Central memory CD8-positive, alpha-beta T cell (primary cell): Measurements from ENCODE around the gene CCT5.
A peak's percentile ranks its signal among the peaks of the same experiment; 100 is the strongest.

Experiments
- ATAC-seq: fragments of 150-1000 bp; cut with Tn5 transposase; replicated peaks from 2 replicates; pipeline ENCODE4 v1.10.0; 2022; ENCODE audit warnings: mild to moderate bottlenecking, moderate FRiP score, moderate number of reproducible peaks; ENCODE audit not compliant: poor library complexity, severe bottlenecking; ENCODE audit errors: extremely low read depth
- DNase-seq, 2 donors: peaks; one replicate each; pipeline ENCODE4 v3.0.0; 2021; ENCODE audit warnings: low spot score in 2 of 2
- H3K27ac Mint-ChIP-seq: one replicate; pipeline ENCODE4 v1.8.0; 2022; ENCODE audit warnings: low read depth, mild to moderate bottlenecking, moderate library complexity, mixed read lengths
- H3K27me3 Mint-ChIP-seq: one replicate; pipeline ENCODE4 v1.8.0; 2022; ENCODE audit warnings: mixed read lengths
- H3K36me3 Mint-ChIP-seq: one replicate; pipeline ENCODE4 v1.8.0; 2022; ENCODE audit warnings: mild to moderate bottlenecking, moderate library complexity, mixed read lengths; ENCODE audit not compliant: insufficient read depth
- H3K4me1 Mint-ChIP-seq: one replicate; pipeline ENCODE4 v1.8.0; 2022; ENCODE audit warnings: mixed read lengths
- H3K4me3 Mint-ChIP-seq: one replicate; pipeline ENCODE4 v1.8.0; 2022; ENCODE audit warnings: mild to moderate bottlenecking, moderate library complexity, mixed read lengths
- H3K9me3 Mint-ChIP-seq: one replicate; pipeline ENCODE4 v1.8.0; 2022; ENCODE audit warnings: mixed read lengths

Gene CCT5

DNA sequence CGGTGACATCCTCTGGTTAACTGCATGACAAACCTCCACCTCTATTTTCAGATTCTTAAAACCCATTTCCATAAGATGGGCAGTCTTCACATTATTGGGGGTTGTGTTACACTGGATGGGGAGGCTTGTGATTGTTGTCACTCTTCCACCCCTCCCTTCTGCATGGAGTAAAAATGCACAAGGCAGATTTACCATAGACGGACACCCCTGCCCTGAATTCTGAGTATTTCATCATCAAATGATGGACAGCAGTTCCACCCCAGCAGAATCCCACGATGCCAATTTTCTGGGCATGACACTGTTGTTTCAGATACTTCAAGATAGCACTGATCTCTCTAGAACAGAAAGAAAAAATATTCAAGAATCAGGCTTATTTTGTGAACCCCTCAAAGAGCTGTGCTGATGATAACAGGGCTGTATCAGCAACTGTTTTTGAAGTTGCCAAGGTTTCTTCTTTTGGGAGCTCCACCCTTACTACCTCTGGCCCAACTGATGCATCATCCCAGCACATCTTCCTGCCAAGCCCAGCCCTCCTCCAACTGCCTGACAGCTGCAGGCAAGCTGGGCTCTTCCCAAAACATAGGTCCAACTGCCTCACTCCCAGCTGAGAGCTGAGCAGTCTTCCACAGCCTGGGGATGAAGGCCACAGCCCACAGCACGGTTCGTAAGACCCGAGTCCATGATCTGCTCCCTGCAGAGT lies 36.2 kb downstream of the CCT5 start:
- H3K27me3 Mint-ChIP-seq, result no peaks in the 10 kb centered on the region
- no peaks in the 10 kb centered on the region for H3K36me3 Mint-ChIP-seq
- DNase-seq (no peak), ATAC-seq (no peak)
- no peaks in the 10 kb centered on the region for H3K9me3 Mint-ChIP-seq
- no peaks in the 10 kb centered on the region for H3K4me1 Mint-ChIP-seq
- no peak overlapping the region for H3K27ac Mint-ChIP-seq
- H3K4me3 Mint-ChIP-seq, result no peak overlapping the region

DNA sequence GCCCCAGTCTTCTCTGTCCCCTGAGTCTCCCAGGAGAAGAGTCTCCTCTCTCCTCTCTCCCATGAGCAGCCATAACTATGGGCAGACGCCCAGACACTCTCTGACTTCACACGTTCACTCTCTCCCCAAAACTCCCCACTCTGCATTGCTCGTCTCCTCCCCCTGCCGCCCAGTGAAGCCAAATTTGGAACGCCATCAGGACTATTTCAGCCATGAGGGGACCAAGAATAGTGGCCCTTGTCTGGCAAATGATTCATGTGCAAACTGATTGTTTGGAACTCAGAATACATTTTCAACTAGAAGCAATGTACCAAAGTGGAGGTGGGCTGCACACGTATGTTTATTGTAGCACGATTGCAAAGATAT lies 36.8 kb downstream of the CCT5 start:
- no peak for DNase-seq
- H3K4me1 Mint-ChIP-seq, result no peaks in the 10 kb centered on the region
- ATAC-seq, result no peak
- H3K36me3 Mint-ChIP-seq, result no peaks in the 10 kb centered on the region
- no peaks in the 10 kb centered on the region for H3K27me3 Mint-ChIP-seq
- H3K27ac Mint-ChIP-seq, result no peak overlapping the region
- no peak overlapping the region for H3K4me3 Mint-ChIP-seq
- no peaks in the 10 kb centered on the region for H3K9me3 Mint-ChIP-seq

DNA sequence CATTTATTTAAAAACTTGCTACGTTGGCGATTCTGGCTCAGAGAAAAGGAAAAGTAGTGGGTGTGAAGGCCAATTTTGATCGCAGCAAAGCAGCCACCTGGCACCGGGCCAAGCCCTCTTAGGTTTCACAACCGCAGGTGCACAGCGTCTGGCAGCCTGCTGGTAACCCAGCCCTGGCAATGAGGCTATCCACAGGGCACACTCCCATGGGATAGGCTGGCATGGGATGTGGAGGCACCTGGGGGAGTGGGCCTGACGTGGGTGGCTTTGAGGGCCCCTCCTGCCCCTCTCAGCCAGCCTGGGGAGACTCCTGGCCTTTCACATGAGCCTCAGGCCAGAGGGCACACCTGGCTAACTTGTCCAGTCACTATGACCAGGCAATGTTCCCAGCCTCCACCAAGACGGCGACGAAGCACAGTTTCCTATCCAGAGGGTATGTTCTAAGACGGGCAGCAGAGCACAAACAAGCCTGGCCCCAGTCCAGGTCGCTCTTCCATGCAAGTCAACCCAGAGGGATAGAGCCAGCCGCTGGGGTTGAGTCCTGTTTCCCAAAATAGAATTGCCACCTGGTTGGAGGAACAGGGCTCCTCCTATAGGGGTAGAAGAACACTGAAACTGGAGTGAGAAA lies 38.6 kb downstream of the CCT5 start:
- peak; percentile 10 for ATAC-seq
- Mint-ChIP-seq H3K27ac (no peak overlapping the region), H3K36me3 (no peaks in the 10 kb centered on the region), H3K4me3 (no peak overlapping the region), H3K9me3 (no peaks in the 10 kb centered on the region), H3K4me1 (no peaks in the 10 kb centered on the region), H3K27me3 (peaks cover 8% of the 10 kb centered on the region)
- no peak for DNase-seq

DNA sequence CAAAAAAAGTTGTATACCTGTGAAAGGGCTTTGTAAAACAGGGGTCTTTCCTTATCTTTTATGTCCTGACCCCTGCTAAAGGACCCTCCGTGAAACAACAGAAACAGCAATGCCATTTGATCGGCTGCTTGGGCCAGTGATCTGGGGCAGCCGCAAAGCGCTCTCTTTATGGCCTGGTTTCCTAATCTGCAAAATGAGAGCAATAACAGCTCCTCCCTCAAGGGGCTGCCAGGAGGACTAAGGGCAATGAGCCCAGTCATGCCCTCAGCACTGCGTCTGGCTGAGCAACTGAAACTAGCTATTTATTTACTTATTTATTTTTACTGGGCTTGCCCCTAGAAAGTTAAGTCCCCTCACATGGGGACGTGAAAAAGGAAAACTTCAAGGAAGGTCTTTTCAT lies 39.3 kb downstream of the CCT5 start:
- no peaks in the 10 kb centered on the region for H3K9me3 Mint-ChIP-seq
- H3K27me3 Mint-ChIP-seq, result peaks cover 13% of the 10 kb centered on the region
- H3K4me1 Mint-ChIP-seq, result no peaks in the 10 kb centered on the region
- no peak overlapping the region for H3K27ac Mint-ChIP-seq
- ATAC-seq (no peak), DNase-seq (no peak)
- H3K36me3 Mint-ChIP-seq, result no peaks in the 10 kb centered on the region
- H3K4me3 Mint-ChIP-seq, result no peak overlapping the region

DNA sequence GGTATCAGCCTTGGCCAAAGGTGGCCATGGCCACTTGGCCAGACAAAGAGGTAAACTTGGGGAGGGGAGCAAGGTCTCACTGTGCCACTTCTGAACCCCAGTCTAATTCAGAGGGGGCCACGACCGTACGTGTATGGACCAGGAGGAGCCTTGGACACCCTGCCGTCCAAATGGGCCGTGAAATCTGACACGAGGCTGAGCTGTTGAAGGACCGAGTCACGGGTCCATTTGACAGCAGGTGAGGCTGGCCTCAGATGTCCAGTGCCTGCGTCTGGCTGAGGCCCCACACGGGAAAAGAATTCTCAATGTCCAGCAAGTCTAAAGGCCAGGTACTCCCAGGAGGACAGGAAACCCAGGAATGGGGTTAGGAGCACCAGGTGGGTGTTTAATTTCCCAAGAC lies 39.9 kb downstream of the CCT5 start:
- no peak for ATAC-seq
- no peak overlapping the region for H3K4me3 Mint-ChIP-seq
- H3K4me1 Mint-ChIP-seq, result no peaks in the 10 kb centered on the region
- no peak overlapping the region for H3K27ac Mint-ChIP-seq
- no peak for DNase-seq
- H3K36me3 Mint-ChIP-seq, result no peaks in the 10 kb centered on the region
- H3K9me3 Mint-ChIP-seq, result no peaks in the 10 kb centered on the region
- peaks cover 13% of the 10 kb centered on the region for H3K27me3 Mint-ChIP-seq

DNA sequence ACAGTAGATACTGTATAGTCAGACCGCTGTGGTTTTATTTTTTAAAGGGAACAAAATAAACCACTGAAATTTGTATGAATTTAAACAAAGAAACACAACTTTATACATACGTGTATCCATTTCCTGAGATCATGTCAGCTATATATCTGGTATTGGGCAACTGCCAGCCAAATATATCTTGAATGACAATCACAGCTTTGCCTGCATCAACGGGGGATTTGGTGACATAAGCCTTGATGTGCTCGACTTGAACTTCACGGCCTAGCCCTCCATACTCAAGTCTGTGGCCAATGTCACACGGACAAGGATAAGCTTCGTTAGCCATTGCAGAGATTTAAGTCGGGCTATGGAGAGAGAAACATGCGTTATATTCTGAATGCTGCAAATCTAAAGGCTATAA lies 40.4 kb downstream of the CCT5 start:
- Mint-ChIP-seq H3K36me3 (no peaks in the 10 kb centered on the region), H3K27ac (no peak overlapping the region), H3K4me3 (no peak overlapping the region), H3K4me1 (no peaks in the 10 kb centered on the region), H3K27me3 (peaks cover 13% of the 10 kb centered on the region), H3K9me3 (no peaks in the 10 kb centered on the region)
- ATAC-seq (no peak), DNase-seq (no peak)

DNA sequence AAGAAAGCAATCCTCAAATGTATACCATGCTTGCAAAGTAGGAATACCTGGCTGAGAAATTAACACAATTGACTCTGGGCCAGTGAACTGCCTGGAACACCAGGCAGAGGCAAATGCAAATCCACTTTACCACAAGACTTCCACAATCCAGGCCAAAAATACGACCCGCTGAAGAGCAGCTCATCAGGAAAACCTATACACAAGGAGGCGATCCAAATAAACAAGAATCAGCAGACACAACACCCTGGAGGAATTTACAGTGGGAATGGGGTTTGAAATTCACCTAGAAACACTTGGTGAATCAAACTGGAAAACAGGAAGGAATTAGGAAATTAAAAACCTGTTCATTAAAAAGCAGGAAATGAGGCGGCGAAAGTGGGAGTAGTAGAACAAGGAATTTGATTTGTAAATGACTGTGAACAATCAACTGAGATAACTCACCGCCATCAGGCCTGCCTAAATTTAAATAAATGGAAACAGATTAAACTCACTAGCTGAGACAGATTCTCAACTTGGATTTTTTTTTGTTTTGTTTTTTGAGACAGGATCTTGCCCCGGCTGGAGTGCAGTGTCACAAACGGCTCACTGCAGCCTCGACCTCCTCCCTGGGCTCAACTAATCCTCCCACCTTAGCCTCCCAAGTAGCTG lies 41.7 kb downstream of the CCT5 start:
- Mint-ChIP-seq H3K27me3 (peaks cover 21% of the 10 kb centered on the region), H3K4me3 (no peak overlapping the region), H3K36me3 (no peaks in the 10 kb centered on the region), H3K9me3 (no peaks in the 10 kb centered on the region), H3K27ac (no peak overlapping the region), H3K4me1 (no peaks in the 10 kb centered on the region)
- DNase-seq, result no peak
- no peak for ATAC-seq

DNA sequence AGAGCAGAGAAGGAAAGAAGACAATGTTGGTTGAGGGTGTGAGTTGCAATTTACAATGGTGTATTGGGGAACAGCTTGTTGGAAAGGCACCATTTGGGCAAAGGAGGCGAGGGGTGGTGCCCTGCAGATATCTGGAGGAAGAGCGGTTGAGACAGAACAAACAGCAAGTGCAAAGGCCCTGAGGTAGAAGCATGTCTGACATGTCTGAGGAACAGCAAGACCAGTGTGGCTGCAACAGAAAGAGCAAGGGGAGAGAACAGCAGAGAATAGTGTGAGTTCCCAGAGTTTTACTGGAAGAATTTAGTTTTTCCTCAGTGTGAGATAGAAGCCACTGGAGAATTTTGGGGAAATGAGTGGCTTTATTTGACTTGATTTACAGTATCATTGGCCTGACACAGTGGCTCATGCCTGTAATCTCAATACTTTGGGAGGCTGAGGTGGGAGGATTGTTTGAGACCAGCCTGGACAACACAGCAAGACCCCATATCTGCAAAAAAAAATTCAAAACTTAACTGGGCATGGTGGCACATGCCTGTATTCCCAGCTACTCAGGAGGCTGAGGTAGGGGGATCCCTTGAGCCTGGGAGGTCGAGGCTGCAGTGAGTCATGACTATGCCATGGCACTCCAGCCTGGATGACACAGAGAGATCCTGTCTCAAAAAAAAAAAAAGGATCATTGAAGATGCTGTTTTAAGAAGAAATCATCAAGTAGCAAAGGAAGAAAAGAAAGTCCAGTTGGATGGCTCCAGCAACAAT lies 44.0 kb downstream of the CCT5 start:
- H3K36me3 Mint-ChIP-seq, result no peaks in the 10 kb centered on the region
- DNase-seq (no peak), ATAC-seq (no peak)
- H3K9me3 Mint-ChIP-seq, result no peaks in the 10 kb centered on the region
- H3K4me1 Mint-ChIP-seq, result no peaks in the 10 kb centered on the region
- no peak overlapping the region for H3K4me3 Mint-ChIP-seq
- no peak overlapping the region for H3K27ac Mint-ChIP-seq
- peaks cover 28% of the 10 kb centered on the region for H3K27me3 Mint-ChIP-seq

DNA sequence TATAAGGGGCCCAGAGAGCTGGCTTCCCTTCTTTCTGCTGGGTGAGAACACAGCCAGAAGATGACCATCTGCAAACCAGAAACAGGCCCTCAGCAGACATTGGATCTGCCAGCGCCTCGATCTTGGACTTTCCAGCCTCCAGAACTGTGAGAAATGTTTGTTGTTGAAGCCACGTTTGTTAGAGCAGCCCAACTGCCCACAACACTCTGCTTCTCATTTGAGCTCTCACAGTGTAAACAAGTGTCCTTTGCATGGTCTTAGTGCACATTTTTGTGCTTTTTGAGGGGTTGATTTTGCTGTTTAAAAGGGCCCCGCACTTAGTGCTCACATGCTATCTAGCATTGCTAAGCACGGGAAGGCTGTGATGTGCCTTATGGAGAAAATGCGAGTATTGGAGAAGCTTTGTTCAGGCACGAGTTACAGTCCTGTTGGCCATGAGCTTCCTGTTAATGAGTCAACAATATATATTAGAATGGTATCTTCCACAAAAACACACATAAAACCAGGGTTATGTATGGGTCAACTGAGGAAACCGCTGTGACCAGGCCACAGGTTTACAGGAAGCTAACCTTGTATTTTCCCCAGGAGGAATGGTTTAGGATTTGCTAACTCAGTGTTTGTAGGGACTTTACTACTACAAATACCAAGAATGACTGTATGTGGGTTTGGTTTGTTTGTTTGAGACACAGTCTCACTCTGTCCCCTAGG lies 45.7 kb downstream of the CCT5 start:
- no peak overlapping the region for H3K4me3 Mint-ChIP-seq
- DNase-seq (no peak), ATAC-seq (no peak)
- H3K9me3 Mint-ChIP-seq, result no peaks in the 10 kb centered on the region
- H3K4me1 Mint-ChIP-seq, result no peaks in the 10 kb centered on the region
- H3K36me3 Mint-ChIP-seq, result no peaks in the 10 kb centered on the region
- peaks cover 28% of the 10 kb centered on the region for H3K27me3 Mint-ChIP-seq
- H3K27ac Mint-ChIP-seq, result no peak overlapping the region

DNA sequence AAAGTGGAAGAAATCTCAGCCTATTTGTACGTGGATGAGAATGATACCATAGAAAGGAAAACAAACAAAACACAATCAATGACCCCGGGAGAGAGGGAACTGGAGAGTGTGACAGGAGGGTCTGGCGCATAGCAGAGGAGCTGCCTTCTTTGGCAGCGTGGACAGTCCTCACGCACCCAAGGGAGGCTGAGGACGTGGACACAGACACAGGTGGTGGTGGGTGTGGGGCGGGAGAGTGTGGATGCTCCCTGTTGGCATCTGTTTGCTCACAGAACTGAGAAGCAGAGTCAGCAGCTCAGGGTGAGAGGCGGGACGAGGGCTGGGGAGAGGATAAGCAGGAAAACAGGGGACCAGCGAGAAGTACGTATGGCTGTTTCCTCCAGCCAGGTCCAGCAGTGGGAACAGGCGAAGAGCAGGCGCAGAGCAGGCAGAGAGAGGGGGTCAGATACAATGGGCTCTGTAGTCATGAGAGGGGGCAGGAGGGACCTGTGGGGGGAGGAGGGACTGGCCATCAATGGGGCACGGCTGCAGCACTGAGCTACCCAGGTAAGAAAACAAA lies 47.6 kb downstream of the CCT5 start:
- H3K4me1 Mint-ChIP-seq, result no peaks in the 10 kb centered on the region
- H3K27me3 Mint-ChIP-seq, result peaks cover 28% of the 10 kb centered on the region
- DNase-seq (no peak), ATAC-seq (no peak)
- no peaks in the 10 kb centered on the region for H3K9me3 Mint-ChIP-seq
- H3K36me3 Mint-ChIP-seq, result no peaks in the 10 kb centered on the region
- H3K27ac Mint-ChIP-seq, result no peak overlapping the region
- no peak overlapping the region for H3K4me3 Mint-ChIP-seq

DNA sequence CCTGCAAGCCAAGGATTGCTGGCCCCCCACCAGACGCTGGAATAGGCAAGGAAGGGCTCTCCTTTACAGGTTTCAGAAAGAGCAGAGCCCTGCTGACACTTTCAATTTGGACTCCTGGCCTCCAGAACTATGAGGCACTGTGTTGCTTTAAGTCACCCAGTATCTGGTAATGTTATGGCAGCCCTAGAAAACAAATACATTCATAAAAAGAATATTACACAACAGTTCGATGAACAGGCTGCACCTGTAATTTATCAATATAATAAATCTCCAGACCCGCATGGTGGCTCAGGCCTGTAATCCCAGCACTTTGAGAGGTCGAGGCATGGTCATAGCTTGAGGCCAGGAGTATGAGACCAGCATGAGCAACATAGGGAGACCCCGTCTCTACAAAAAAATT lies 50.2 kb downstream of the CCT5 start:
- DNase-seq (no peak), ATAC-seq (no peak)
- Mint-ChIP-seq H3K9me3 (no peaks in the 10 kb centered on the region), H3K4me3 (no peak overlapping the region), H3K27ac (no peak overlapping the region), H3K27me3 (peaks cover 15% of the 10 kb centered on the region), H3K4me1 (no peaks in the 10 kb centered on the region), H3K36me3 (no peaks in the 10 kb centered on the region)

DNA sequence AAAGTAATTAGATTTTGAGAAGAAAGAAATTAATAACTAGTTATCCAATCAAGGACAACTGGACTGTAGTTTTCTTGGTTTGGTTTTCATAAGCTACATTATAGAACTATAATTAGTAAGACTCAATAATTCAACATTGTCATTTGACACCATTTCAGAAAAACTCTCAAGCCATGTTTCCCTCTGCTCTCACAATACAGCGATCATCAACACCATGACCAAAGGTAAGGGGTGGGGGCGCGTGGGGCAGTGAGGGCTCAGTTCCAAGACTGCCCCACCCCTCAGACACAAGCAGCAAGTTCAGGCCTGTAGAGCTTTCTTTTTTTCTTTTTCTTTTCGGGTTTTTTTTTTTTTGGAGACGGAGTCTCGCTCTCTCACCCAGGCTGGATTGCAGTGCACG lies 51.2 kb downstream of the CCT5 start:
- DNase-seq (no peak), ATAC-seq (no peak)
- Mint-ChIP-seq H3K27ac (no peak overlapping the region), H3K4me1 (no peaks in the 10 kb centered on the region), H3K36me3 (no peaks in the 10 kb centered on the region), H3K4me3 (no peak overlapping the region), H3K27me3 (peaks cover 20% of the 10 kb centered on the region), H3K9me3 (no peaks in the 10 kb centered on the region)
